ENCODE measurements around the gene C20orf141. TPM values are rescaled to one million over a fixed set of nuclear protein-coding genes. Genes with fewer than 3 reads are reported as not detected.

The C20orf141 gene
- total RNA-seq, 1 experiment from 2014 or later, result not detected

DNA sequence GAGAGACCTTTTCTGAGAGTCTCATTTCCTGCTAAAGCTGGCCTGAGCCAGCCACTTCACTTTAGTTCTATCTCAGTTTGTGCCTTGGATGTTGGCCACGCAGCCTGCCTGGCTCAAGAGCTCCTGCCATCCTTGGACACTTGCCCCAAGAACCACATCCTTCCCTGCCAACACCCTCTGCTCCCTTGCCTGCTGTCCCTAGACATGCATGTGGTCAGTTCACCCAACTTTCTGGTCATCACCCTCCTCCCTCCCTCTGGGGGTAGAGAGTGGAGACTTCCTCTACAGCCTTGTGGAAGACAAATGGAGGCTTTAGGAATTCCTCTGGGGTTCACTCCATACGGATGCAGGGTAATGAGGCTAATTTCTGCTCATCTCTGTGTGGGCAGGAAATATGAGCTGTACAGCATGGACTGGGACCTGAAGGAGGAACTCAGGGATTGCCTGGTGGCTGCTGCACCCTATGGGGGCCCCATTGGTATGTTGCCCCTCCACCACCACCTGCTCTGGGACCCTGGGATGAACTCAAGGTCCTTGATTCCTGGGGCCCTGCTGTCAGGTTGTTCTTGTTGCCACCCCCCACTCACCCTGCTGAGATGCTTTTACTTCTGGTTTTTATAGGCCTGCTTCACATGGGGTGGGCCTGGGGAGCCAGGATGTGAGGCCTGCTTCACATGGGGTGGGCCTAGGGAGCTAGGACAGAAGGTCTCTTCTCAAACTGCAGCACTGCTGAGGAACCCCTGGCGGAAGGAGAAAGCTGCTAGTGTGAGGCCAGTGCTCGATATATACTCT, 44.7 kb downstream of the C20orf141 start:
- POLR2A ChIA-PET, result interaction anchor here (0.6 to 0.7 kb wide), 2 partner anchors 195 to 452 kb away, joined by 3 read pairs; no protein-coding TSS in a partner anchor
- H3K27ac Mint-ChIP-seq (ENCODE audit: low read depth, unreplicated experiment), result no peak overlapping the region
- no peaks in the 10 kb centered on the region for H3K4me1 Mint-ChIP-seq (ENCODE audit: insufficient read depth, unreplicated experiment)
- TF ChIP-seq CTCF (IDR thresholded peaks at IDR 0.05; ENCODE audit: unreplicated experiment), result no peak
- no peak for DNase-seq (ENCODE audit: unreplicated experiment)
- intact Hi-C loops (cut with micrococcal nuclease), result no loop called here
- no TSS peak for BruUV-seq (replicated peaks)
- H3K36me3 Mint-ChIP-seq (ENCODE audit: insufficient read depth, unreplicated experiment), result peaks cover 13% of the 10 kb centered on the region
- no peaks in the 10 kb centered on the region for H3K9me3 Mint-ChIP-seq (ENCODE audit: unreplicated experiment)
- H3K27me3 Mint-ChIP-seq (ENCODE audit: insufficient read depth, unreplicated experiment), result no peaks in the 10 kb centered on the region
- H3K4me3 Mint-ChIP-seq (ENCODE audit: unreplicated experiment), result no peak overlapping the region
- CTCF ChIA-PET, result interaction anchor here (0.5 kb wide), 1 partner anchor 17 kb away, joined by 3 read pairs; no protein-coding TSS in a partner anchor

- H3K27ac Mint-ChIP-seq (ENCODE audit: low read depth, unreplicated experiment), result no peak overlapping the region
- peaks cover 9% of the 10 kb centered on the region for H3K4me1 Mint-ChIP-seq (ENCODE audit: insufficient read depth, unreplicated experiment)
- no peak for DNase-seq (ENCODE audit: unreplicated experiment)
- BruUV-seq (replicated peaks), result no TSS peak
- intact Hi-C loops (cut with micrococcal nuclease), result no loop called here
- no peak overlapping the region for H3K4me3 Mint-ChIP-seq (ENCODE audit: unreplicated experiment)
- ChIA-PET CTCF (interaction anchor here (1.6 kb wide), 1 partner anchor 13 kb away, joined by 8 read pairs; no protein-coding TSS in a partner anchor), POLR2A (interaction anchor here (0.9 to 1.4 kb wide), 4 partner anchors 8 to 16 kb away, joined by 3 to 6 read pairs (median 4); partner anchors contain the start of gene PTPRA)
- peaks cover 22% of the 10 kb centered on the region for H3K36me3 Mint-ChIP-seq (ENCODE audit: insufficient read depth, unreplicated experiment)
- H3K27me3 Mint-ChIP-seq (ENCODE audit: insufficient read depth, unreplicated experiment), result no peaks in the 10 kb centered on the region
- H3K9me3 Mint-ChIP-seq (ENCODE audit: unreplicated experiment), result no peaks in the 10 kb centered on the region
- TF ChIP-seq CTCF (IDR thresholded peaks at IDR 0.05; ENCODE audit: unreplicated experiment), result no peak
Measured at GRCh38 chr20:2864626-2865025, 49.8 kb downstream of the C20orf141 start.

DNA sequence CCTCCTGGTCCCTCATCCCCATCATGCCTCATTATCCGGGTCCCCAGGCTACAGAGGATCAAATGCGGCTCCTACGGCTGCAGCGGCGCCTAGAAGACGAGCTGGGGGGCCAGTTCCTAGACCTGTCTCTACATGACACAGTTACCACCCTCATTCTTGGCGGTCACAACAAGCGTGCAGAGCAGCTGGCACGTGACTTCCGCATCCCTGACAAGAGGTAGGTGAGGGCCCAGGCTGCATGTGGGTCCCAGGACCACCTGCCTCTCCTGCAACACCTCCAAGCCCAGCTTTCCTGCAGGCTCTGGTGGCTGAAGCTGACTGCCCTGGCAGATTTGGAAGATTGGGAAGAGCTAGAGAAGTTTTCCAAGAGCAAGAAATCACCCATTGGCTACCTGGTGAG, 50.3 kb downstream of the C20orf141 start:
- CTCF ChIA-PET, result interaction anchor here (0.6 to 1.6 kb wide), 4 partner anchors 14 to 1424 kb away, joined by 3 to 8 read pairs (median 3); no protein-coding TSS in a partner anchor
- no TSS peak for BruUV-seq (replicated peaks)
- H3K27ac Mint-ChIP-seq (ENCODE audit: low read depth, unreplicated experiment), result no peak overlapping the region
- H3K4me3 Mint-ChIP-seq (ENCODE audit: unreplicated experiment), result no peak overlapping the region
- H3K27me3 Mint-ChIP-seq (ENCODE audit: insufficient read depth, unreplicated experiment), result no peaks in the 10 kb centered on the region
- no peaks in the 10 kb centered on the region for H3K9me3 Mint-ChIP-seq (ENCODE audit: unreplicated experiment)
- POLR2A ChIA-PET, result interaction anchor here (0.6 to 1.4 kb wide), 6 partner anchors 8 to 1023 kb away, joined by 3 to 6 read pairs (median 4); partner anchors contain the start of gene PTPRA
- H3K36me3 Mint-ChIP-seq (ENCODE audit: insufficient read depth, unreplicated experiment), result peaks cover 22% of the 10 kb centered on the region
- H3K4me1 Mint-ChIP-seq (ENCODE audit: insufficient read depth, unreplicated experiment), result peaks cover 9% of the 10 kb centered on the region
- DNase-seq (ENCODE audit: unreplicated experiment), result no peak
- intact Hi-C loops (cut with micrococcal nuclease), result no loop called here
- TF ChIP-seq CTCF (IDR thresholded peaks at IDR 0.05; ENCODE audit: unreplicated experiment), result no peak

Other genes starting within 250 kb of the C20orf141 start
- gene NOP56, start 162.4 kb upstream of the C20orf141 start, total RNA-seq (2022), result 228 and 340 TPM in 2 replicates
- gene IDH3B, start 150.8 kb upstream of the C20orf141 start, total RNA-seq (2022), result 80.5 and 102 TPM in 2 replicates
- not detected in 2 replicates for gene EBF4, start 122.2 kb upstream of the C20orf141 start, total RNA-seq (2022)
- not detected in 2 replicates for gene CPXM1, start 14.4 kb upstream of the C20orf141 start, total RNA-seq (2022)
- not detected in 2 replicates for gene TMEM239, start 1.4 kb downstream of the C20orf141 start, total RNA-seq (2022)
- 42.1 and 46.4 TPM in 2 replicates for gene PCED1A, start 25.7 kb downstream of the C20orf141 start, total RNA-seq (2022)
- gene VPS16, start 25.8 kb downstream of the C20orf141 start, total RNA-seq (2022), result 32.1 and 32.6 TPM in 2 replicates
- gene PTPRA, start 58.5 kb downstream of the C20orf141 start, total RNA-seq (2022), result 29.3 TPM in 2 replicates
- gene GNRH2, start 228.6 kb downstream of the C20orf141 start, total RNA-seq (2022), result 0.88 and 1.0 TPM in 2 replicates
- 62.6 and 68.4 TPM in 2 replicates for gene MRPS26, start 231.1 kb downstream of the C20orf141 start, total RNA-seq (2022)

All from MCF 10A (cell line).